AG04450 (cell line): Measurements from ENCODE around the gene HES2. TPM values are rescaled to one million over a fixed set of nuclear protein-coding genes. Genes with fewer than 3 reads are reported as not detected.

ENCODE experiments used
- CTCF ChIA-PET: fragments of 300-600, 350-600 bp; formaldehyde crosslinking; extraction: SDS; loops from one replicate; lab custom pipeline; 2022; ENCODE audit warnings: antibody characterized with exemption, inconsistent platforms; lab: Charles Lee
- POLR2A ChIA-PET: fragments of 350-600 bp; formaldehyde crosslinking; extraction: SDS; loops from one replicate; lab custom pipeline; 2021; ENCODE audit warnings: antibody characterized with exemption, inconsistent platforms; lab: Yijun Ruan, JAX
- DNase-seq: peaks from one replicate; pipeline ENCODE4 v3.0.0-alpha.2; 2011; ENCODE audit warnings: low read depth, low spot score
- H3K27ac ChIP-seq: one replicate; pipeline ENCODE4 v1.5.1; 2012; ENCODE audit warnings: low read depth, low read length, control low read depth
- H3K27me3 ChIP-seq: one replicate; pipeline ENCODE4 v1.6.0; 2012; ENCODE audit warnings: low read length; ENCODE audit not compliant: control insufficient read depth, insufficient read depth
- H3K4me3 ChIP-seq: 2 replicates; pipeline ENCODE4 v1.5.1; 2011; ENCODE audit warnings: mild to moderate bottlenecking, low read depth, low read length, control low read depth
- H3K9me3 ChIP-seq: 2 replicates; pipeline ENCODE4 v1.5.1; 2012; ENCODE audit warnings: low read length; ENCODE audit not compliant: control insufficient read depth, insufficient read depth
- CTCF ChIP-seq: IDR thresholded peaks from 2 replicates; pipeline ENCODE4 v1.5.1; 2011; ENCODE audit warnings: low read depth, low read length, control low read depth, inconsistent platforms
- polyA plus RNA-seq: library from polyadenylated mRNA; depleted of rRNA; stranded (reverse); fragments of >200 nt; gene quantifications from 2 replicates; pipeline ENCODE4 v1.2.3, GENCODE V29; 2011

Gene HES2
- polyA plus RNA-seq, 1 experiment = not detected

GRCh38 chr1:6424619-6425593 is 5.2 kb upstream of the HES2 start, which contains the start of gene ESPN:
ESPN (plus strand) TSS chr1:6424776; CDS start chr1:6424956, 180 bp downstream.
- Histone ChIP-seq H3K4me3 (no peak within 1 kb of the TSS), H3K27ac (no peak within 1 kb of the TSS), H3K9me3 (no peaks in the 10 kb centered on the region; the same call in 1 of the 2 replicates), H3K27me3 (peaks cover 69% of the 10 kb centered on the region)
- ChIA-PET POLR2A (no interaction called here), CTCF (interaction anchor here (0.7 kb wide), 1 partner anchor 13 kb away, joined by 5 read pairs; no protein-coding TSS in a partner anchor)
- no peak for DNase-seq
- TF ChIP-seq CTCF = no peak

DNA sequence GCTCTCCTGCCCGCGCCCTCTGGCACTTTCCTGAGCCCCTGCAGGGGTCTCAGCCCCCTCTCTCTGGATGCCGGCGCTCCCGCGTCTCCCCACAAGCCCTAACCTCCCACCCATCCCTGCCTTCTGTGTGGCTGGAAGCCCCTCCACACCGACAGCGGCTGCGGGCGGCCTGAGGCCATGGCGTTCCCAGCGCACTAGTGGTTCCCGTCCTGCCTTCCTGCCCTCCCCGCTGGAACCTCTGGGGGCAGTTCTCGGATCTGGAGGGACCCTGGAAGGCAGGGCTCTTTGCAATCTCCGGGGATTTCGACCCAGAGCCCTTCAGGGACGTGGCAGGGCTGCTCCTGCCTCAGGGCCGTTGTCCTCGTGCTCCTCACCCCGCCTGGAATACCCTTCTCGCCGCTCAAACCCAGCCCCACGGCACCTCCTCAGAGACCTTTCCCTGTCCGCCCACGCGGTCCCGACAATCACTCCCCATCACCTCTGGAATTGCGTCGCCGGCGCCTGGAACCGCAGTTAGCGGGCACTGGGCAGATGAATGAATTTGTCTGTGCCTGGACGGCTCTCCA is 4.4 kb upstream of the HES2 start:
- CTCF ChIA-PET = interaction anchor here (0.5 to 1.9 kb wide), 2 partner anchors 14 to 88 kb away, joined by 7 to 9 read pairs; no protein-coding TSS in a partner anchor
- Histone ChIP-seq H3K4me3 (no peak overlapping the region), H3K27me3 (peaks cover 71% of the 10 kb centered on the region), H3K27ac (no peak overlapping the region), H3K9me3 (no peaks in the 10 kb centered on the region; the same call in 1 of the 2 replicates)
- POLR2A ChIA-PET = no interaction called here
- TF ChIP-seq CTCF = no peak
- no peak for DNase-seq

DNA sequence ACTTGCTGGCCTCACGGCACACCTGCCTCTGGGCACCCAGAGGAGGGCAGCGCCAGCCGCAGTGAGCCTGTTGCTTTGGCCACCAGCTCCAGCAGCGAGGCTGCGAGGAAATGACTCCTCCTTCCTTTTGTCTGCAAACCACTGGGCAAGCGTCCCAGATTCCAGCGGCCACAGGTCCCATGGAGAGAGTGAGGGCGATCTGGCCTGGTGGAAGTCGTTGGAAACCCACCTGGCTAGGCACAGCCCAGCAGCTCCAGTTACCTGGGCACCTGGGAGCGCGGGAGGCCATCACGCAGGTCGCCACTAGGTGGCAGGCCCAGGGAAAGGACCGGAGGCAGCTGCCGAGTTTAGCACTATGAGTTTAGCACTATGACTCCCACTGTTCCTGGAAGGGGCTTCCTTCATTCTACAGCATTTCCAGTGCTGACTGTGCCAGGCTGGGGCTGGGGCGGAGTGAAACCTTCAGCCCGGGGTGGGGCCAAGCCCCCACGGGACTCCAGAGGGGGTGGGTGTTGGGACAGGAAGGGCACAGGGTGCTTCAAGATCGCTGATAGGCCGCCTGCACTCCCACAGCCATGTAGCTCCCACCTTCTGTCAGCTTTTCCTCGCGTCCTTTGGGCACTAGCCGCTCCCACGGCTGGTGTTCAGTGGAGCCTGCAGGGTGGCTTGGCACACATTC is 3.7 kb upstream of the HES2 start:
- DNase-seq = no peak
- peak; percentile 49 for TF ChIP-seq CTCF
- no peak overlapping the region for H3K27ac ChIP-seq
- no peaks in the 10 kb centered on the region; the same call in 1 of the 2 replicates for H3K9me3 ChIP-seq
- no peak overlapping the region for H3K4me3 ChIP-seq
- CTCF ChIA-PET = interaction anchor here (0.5 to 1.9 kb wide), 3 partner anchors 15 to 87 kb away, joined by 3 to 9 read pairs (median 7); no protein-coding TSS in a partner anchor
- POLR2A ChIA-PET = no interaction called here
- peaks cover 76% of the 10 kb centered on the region for H3K27me3 ChIP-seq

GRCh38 chr1:6421266-6421665 is 1.5 kb upstream of the HES2 start:
- CTCF ChIA-PET = interaction anchor here (0.9 to 1.4 kb wide), 2 partner anchors 17 to 59 kb away, joined by 3 to 4 read pairs; no protein-coding TSS in a partner anchor
- H3K9me3 ChIP-seq = no peaks in the 10 kb centered on the region; the same call in 1 of the 2 replicates
- no peak overlapping the region for H3K4me3 ChIP-seq
- DNase-seq = no peak
- no peak overlapping the region for H3K27ac ChIP-seq
- TF ChIP-seq CTCF = no peak
- POLR2A ChIA-PET = no interaction called here
- H3K27me3 ChIP-seq = peaks cover 77% of the 10 kb centered on the region
